Stimulated activated CD8-positive, alpha-beta memory T cell treated with anti-CD3 and anti-CD28 coated beads, Interleukin-15, amount 100 ng/mL, for 1 hour (primary cell): ENCODE results near the gene PLPP3.

Experiments used
- DNase-seq: peaks from one replicate; pipeline ENCODE4 v3.0.0-alpha.2; 2020; ENCODE audit warnings: low read depth

The PLPP3 gene

DNA sequence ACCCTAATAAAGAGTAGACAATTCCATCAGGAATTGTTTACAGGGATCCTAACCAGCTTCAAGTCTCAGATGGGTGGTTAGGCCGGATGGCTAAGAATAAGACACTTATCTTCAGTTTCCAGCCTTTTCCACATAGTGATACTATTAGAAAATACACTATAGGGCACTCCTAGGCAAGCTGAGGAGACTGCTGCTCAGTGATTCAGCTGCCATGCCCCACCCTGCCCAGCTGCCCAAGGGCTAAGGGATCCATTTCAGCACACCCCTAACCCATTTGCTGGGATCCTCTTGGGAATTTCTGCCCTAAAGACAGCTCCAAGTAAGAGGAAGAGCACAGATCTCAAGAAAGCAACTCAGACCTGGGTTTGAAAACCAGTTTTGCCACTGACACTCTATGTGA, 31.9 kb downstream of the PLPP3 start:
- no peak for DNase-seq

- DNase-seq, result no peak
Measured at GRCh38 chr1:56545711-56546110, 33.7 kb downstream of the PLPP3 start.

DNA sequence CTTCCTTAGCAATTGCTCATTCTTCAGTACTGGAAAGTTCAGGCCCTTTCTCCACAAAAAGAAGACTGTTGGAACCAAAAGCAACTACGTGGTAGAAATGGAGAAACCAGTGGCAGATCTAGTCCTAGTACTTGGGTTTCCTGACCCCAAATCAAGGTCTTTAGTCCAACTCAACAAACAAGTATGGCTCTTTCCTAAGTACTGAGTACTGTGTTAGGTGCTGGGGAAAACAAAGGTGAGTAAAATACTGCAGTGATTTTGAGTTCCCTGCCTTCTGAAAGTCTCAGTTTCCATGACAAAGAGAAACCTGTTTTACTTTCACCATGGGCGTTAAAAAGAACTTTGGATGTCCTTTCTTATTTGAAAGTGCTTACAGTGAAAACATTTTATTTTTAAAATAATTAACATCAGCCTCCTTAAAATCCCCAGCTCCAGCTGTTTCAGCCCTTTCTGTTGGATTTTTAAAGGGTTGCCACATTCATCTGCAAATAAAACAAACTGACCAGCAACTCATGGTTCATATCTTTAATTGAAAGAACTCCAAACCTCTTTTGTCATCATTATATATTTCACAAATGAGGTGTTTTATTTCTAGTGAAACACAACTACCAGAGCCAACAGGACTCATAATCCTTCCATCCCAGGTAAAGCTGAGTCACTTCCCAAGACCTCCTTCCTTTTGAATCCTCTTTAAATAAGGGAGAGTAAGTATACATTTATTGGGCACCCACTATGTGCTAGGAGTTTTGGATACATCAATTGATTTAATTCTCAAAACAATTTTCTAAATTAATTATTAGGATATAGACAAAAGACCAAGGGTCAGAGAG, 35.4 kb downstream of the PLPP3 start:
- no peak for DNase-seq

GRCh38 chr1:56542651-56543050, 36.7 kb downstream of the PLPP3 start:
- DNase-seq, result no peak

DNA sequence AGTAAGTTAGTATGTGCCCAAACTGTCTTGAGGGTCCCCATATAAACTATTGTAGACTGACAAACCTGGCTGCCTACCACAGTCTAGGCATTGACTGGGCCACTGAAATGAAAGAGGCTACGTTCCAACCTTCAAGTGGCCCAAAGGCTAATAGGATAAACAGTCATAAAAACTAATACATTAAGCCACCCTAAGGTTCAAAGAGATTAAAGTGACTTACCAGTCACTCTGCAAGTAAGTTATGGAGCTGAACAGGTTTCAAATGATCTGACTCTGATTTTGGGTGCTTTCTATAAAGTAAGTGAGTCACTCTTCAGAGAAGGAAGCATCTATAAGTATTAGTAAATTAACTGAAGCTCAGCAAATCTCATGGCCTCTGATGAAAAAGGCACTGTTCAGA, 38.0 kb downstream of the PLPP3 start:
- DNase-seq, result no peak

- no peak for DNase-seq
Measured at GRCh38 chr1:56540467-56540866, 38.9 kb downstream of the PLPP3 start.

- no peak for DNase-seq
Measured at GRCh38 chr1:56539520-56539931, 39.8 kb downstream of the PLPP3 start.

DNA sequence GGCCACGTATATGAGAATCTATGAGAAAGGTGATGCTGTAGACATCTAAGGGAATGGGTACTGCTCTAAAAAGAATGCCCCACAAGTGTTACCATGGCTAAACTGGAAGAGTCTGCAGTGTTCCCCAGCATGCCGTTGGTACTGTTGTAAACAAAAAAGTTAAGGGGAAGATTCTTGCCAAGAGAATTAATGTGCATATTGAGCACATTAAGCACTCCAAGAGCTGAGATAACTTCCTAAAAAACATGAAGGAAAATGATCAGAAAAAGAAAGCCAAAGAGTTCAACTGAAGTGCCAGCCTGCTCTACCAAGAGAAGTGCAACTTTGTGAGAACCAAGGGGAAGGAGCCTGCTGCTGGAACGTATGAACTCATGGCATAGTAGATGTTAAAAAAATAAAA, 40.8 kb downstream of the PLPP3 start:
- no peak for DNase-seq

GRCh38 chr1:56537660-56538059, 41.7 kb downstream of the PLPP3 start:
- DNase-seq, result no peak

DNA sequence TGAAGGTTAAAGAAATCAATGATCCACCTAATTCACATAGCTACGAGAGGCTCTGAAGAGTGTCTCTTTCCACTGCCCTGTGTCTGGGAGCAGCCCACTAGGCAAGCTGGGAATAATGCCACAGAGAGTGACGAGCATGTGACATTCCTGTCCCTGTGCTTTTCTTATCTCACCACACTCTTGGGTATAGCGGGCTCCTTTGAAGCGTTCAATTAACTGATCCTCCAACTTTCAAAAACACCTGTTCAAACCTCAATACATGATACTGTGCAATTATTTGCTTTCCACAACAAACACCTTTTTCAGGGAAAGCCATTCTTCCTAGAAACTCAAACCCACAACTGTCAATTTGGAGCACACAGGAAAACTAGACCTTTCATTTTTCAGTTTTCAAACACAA, 43.4 kb downstream of the PLPP3 start:
- DNase-seq, result no peak

- DNase-seq, result no peak
Measured at GRCh38 chr1:56535362-56535761, 44.0 kb downstream of the PLPP3 start.

DNA sequence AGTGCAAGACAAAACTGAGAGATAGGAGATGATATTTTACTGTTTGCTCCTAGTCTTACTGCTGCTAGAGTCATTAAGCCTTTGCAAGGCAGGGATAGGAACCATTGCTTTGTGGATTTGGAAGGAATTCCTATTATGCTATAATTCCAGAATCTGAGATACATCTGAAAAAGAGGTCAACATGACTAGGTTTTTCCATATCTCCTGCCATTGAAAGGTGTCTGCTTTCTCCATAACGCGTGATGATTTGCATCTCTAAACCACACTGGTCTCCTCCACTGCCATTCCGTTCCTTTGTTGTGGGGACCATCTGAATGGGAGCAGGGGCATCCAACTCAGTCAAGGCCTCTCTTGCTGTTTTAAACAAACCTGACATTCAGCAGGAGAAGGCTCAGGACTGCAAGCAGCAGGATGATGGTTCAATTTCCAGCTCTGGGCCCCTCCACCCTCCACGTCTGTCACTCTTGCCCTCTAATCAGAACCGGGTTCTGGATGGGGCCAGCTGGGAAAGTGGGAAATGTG, 45.2 kb downstream of the PLPP3 start:
- no peak for DNase-seq

GRCh38 chr1:56533621-56534020, 45.7 kb downstream of the PLPP3 start:
- no peak for DNase-seq

GRCh38 chr1:56533197-56533596, 46.2 kb downstream of the PLPP3 start:
- DNase-seq, result no peak

DNA sequence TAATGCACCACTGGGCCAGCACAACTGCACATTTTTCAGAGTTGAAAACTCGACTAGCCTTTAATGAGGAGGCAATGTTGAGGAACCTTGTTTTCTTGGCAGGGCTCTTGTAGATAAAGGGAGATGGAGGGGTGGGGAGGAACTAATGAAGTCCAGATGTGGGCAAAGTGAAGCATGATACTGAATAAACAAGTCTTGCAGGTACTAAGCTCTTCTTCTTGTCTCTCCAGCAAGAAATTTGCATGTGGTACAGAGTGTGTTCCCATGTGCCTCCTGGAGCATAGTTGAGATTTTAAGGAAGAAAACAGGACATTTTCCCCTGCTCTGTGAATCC, 47.0 kb downstream of the PLPP3 start:
- no peak for DNase-seq

- no peak for DNase-seq
Measured at GRCh38 chr1:56531624-56532349, 47.6 kb downstream of the PLPP3 start.

DNA sequence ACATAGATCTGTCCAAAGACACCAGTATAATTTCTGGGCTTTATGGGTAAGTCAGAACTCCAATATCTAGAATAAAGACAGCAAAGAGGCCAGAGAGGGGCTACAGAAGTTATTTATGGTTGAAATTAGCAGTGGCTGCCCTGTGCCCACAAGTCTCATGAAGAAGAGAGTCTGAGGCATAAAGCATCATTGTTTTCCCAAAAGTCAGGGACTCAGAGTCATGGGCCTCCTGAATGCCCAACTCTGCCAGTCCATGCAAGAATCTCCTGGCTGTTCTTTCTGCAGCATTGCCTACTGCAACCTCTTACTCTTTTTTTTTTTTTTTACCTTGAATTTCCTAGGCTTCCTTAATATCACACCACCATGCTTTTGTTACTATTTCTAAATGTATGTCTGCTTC, 49.6 kb downstream of the PLPP3 start:
- no peak for DNase-seq

DNA sequence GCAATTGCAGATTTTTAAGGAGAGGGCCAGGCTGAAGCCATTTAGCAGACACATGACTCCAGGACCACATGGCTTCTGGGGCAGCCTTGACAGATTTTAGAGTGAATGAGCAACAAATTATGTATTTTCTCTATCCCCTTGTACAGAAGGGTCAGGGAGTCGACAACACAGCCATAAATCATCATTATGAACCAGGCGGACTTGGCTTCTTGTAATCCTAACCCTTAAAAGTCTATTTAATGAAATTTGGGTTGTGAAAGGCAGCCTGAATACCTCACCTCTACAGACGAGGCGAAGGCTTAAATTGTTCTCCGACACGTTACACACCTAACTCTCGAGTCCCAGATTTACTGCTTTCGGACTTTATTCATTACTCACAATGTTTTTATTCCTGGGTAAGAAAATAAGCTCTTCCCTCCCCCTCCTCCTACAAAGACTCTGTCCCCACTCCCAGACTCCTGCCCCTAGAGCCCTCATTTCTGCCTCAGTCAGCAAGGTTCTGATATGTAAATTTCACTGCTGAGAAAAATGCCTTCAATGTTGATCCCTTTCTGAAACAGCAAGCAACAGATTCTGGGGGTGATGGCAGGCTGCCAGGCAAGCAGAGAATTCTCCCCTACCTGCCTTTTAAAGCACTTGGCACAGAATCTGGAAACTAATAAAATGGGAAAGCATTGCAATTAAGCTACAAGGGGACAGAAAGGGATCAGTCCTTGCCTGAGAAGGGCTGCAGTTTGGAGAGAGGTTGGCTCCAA, 51.6 kb downstream of the PLPP3 start:
- DNase-seq, result no peak

- no peak for DNase-seq
Measured at GRCh38 chr1:56526571-56527174, 52.7 kb downstream of the PLPP3 start.

DNA sequence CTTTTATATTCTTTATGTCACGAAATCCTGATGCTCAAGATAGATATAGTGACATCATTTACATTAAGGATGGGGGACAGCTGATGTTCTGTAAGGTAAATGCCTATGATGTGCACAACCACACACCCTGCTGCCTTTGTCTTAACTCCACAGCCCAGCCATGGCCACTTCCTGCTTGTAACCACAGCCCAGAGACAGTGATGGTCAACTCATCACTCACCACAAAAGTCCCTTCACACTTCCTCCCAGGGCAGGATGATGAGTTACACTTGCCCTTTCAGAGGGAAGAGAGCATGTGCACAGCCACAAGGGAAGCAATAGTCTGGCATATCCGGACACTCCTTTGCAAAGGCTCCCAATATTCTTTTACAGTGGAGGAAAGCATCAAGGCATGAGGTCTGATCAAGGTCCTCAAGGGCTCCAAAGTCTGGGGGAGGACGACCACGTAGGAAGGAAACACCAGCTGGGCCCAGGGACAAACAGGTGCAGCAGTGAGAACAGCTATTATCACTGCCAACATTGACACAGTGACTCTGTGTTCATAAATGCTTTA, 53.8 kb downstream of the PLPP3 start:
- no peak for DNase-seq

DNA sequence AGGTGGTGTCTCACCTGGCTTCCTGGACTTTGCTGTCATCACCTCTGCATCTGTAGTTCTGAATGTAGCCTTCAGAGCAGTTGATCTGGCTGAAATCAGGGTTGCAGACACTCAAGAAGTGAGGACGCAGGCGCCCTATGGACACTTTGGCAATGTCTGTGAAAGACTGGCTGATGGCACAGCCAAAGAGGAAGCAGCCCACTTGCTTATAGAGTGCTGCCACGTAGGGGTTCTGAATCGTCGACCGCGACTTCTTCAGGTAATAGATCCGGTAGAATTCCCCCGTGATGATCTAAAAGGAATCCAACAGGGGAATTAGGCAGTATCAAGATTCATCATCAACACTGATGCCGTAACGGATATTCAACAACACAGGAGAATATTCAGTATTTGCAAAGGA, 55.1 kb downstream of the PLPP3 start:
- no peak for DNase-seq

GRCh38 chr1:56522680-56523079, 56.7 kb downstream of the PLPP3 start:
- no peak for DNase-seq
